Nucleus accumbens (tissue), 56 donors: ENCODE data around the gene B4GALT3.
A peak's percentile ranks its signal among the peaks of the same experiment; 100 is the strongest.

Experiments used
- DNase-seq, 56 donors: peaks; one replicate each; lab custom pipeline; 2025; lab: John Stamatoyannopoulos, UW

The B4GALT3 gene

DNA sequence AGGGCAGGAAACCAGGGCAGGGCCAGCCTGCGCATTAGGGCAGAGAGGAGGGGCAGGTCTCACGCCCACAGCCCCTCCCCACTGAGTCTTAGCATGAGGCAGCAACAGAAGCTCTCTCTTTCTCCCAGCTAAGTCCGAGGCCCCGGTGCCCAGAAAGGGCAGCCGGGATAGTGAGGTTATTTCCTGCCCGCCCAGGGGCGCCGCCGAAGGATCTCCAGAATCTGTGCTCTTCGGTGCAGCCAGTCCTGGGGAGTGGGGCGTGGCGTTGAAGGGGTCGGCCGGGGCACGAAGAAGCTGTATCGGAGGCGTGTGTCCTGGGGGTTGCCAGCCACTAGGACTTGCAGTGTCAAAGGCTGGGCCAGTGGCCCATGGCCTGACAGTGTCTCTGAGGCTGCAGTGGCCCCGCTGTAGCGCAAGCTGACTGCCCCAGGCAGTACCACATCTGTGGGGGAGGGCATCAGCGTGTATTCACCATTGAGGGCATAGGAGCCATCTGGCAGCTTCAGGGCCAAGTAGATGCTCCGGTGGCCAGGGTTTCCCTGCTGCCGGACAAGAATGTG, 13.7 kb upstream of the B4GALT3 start:
- DNase-seq, result peak in 26 of 56 donors; percentile 7 to 69 (median 27)

DNA sequence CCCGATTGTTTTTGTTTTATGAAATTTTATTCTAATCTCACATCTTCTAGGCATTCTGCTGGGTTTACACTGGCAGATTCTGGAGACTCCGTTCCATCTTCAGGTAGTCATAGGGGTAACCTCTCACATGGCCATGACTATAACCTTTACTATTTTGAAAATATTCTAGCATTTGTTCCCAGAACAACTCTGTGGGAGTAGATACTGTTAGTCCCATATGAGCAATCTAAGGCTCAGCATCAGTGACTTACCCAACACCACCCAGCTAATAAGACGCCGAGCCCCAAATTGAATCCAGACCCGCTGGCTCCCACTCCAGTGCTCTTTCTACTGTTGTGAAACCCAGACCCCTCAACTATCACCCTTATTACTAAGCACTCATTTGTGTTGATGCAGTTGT, 11.7 kb upstream of the B4GALT3 start:
- no peak for DNase-seq

DNA sequence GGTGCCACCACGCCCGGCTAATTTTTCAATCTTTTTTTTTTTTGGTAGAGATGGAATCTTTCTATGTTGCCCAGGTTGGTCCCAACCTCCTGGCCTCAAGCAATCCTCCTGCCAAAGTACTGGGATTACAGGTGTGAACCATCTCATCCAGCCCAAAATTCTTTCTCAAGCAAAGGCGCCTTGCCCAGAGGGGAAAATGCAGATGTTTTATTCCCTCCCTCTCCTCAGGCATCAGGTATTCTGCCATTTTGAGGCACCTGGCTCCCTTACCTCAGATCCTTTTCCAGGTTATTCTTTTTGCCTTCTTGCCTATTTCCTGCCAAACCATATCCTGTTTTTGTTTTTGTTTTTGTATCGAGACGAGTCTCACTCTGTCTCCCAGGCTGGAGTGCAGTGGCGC, 11.1 kb upstream of the B4GALT3 start:
- DNase-seq, result no peak

DNA sequence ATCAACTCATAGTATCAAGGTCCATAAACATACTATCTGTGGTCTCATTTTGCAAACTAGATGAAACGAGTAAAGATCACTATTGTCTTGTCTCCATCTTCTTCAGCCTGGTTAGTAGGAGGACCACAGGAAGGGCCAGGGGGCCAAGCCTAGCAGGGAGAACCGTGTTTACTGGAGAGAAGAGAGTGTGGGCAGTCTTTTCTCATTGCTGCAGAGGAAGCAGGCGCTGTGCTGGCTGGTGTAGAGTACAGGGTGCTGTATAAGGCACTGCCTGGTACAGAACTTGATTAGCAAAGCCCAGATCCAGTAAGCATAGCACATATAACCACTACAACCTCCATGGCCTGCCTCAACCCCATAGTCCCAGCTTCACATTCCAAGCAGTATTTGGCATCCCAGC, 10.0 kb upstream of the B4GALT3 start:
- peak in 1 of 56 donors; percentile 6 for DNase-seq

DNA sequence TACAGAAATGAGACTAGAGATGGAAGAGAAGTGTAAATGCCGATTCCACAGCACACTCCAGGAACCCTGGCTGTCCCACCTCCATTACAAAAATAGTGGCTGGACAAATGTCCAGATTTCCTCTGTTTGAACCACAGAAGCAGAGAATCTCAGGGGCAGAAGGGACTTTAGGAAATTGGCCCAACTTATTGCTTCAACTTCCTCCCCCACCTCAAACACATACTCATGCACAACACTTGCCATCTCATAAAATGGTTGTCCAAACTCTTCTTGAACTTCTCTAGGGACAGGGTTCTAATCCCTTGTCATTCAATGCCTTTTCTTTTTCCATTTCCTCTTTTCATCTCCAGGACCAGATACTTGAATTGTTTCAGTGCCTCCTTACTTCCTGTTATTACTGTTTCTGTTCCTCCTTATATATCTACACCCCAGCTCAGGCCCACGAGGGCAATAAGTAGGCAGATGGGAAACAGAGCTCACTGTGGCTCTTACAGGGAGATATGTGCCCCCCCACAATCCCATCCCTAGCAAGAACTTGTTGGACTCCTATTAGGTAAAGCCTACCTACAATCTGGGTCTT, 8.5 kb upstream of the B4GALT3 start:
- DNase-seq, result peak in 2 of 56 donors; percentile 6 to 14

DNA sequence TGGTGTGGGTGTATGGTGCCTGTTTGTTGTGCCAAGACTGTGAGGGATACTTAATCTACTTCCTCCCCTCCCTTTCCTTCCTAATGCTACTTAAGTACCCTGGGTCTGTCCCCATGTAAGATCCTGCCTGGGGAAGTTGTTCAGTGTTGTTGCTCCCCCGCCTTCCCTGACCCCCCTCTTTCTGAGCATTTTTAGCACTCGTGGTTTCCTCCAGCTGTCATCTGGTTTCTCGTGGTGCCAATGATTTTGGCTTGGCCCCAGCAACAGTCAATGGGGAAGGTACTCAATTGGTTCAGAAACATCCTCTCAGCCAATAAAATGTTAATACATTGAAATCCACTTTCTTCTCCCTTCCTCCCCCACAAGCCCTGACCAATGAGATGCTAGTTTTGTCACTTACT, 8.0 kb upstream of the B4GALT3 start:
- peak in 28 of 56 donors; percentile 9 to 58 (median 26) for DNase-seq

DNA sequence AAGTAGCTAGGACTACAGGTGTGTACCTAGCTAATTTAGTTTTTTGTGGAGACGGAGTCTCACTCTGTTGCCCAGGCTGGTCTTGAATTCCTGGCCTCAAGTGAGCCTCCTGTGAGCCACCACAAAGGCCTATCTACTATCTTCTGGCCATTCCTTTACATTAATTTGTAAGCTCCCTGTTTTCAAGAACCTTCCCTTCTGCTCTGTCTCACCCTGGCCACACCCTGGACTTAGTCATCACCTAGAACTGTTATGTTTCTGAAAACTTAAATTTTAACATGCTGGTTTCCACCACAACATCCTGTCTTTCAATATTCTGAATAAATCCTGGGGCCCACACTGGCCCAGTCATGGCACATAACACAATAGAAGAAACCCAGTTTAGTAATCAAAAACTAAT, 4.9 kb upstream of the B4GALT3 start:
- DNase-seq, result no peak

DNA sequence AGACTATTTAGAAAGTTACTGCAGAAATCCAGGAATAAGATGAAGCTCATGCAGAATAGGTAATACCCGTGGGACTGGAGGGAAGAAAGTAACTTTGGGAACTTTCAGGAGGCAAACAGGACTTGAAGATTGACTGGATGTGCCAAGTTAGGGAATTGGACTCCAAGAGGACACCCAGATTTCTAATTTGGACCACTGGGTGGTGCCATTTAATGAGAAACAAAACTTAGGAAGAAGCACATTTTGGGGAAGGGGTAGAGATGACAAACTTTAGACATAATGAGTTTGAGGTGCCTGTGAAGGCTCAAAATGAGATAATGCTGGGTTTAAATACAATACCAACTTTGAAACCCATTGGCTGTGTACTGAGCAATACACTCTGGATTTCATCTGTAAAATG, 3.3 kb upstream of the B4GALT3 start:
- DNase-seq, result no peak

DNA sequence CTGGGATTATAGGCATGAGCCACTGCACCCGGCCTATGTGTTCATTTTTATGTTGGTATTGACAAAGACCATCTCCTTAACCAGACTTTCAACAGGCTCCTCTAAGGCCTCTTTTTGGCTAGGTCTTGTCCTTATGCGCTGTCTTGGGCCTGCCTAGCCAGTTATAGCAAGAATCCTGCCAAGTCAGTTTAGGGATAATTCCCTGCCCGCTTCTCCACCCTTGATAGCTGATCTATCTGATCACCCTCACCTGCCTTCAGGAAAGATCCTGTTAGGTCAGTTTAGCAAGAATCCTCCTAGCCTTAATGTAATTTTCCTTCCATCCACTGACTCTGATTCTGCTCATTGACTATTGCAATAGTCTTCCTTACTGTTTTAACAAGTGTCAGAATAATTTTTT, 2.4 kb upstream of the B4GALT3 start:
- DNase-seq, result no peak

DNA sequence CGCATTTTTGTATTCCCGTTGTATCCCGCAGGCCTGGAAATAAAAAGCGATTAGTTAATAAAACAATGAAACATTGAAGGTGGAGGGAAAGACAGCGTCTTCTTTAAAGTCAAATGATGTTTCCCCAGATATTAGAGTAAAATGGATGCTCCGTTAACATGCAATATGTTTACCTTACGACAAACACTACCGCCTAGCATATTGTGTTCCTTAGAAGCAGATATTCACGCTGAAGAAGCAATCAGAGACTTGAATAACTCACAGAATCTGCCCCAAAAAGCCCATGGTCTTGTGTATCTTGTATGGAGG, 583 bp upstream of the B4GALT3 start:
- DNase-seq, result no peak

DNA sequence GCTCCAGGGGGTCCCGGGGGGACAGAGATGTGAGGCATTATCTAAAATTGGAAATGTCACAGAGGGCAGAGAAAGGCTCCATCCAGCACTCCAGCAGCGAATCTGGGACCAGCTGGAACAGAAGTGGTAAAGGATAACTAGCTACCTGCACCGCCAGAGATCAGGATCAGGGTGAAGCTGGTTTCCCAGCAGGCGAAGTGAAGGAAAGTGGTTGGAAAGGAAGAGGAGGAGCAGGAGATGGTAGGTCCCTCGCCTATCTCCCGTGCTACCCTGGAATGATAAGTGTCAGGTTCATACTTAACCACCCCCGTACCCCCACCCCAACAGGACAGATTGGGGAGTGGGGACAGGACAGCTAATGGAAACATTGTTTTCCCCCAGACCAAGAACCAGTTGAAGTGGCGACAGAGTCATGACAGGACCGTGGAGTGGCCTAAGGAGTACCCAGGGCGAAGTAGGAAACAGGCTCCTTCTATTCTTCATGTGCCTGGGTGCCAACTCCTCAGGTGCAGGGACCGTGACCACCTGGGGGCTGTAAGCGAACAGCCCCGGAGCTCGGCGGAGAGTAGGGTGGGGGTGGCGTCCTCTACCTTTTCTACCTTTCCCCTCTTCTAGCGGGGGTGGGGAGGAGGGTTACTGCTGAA, 717 bp downstream of the B4GALT3 start:
- peak in 1 of 56 donors; percentile 11 for DNase-seq

DNA sequence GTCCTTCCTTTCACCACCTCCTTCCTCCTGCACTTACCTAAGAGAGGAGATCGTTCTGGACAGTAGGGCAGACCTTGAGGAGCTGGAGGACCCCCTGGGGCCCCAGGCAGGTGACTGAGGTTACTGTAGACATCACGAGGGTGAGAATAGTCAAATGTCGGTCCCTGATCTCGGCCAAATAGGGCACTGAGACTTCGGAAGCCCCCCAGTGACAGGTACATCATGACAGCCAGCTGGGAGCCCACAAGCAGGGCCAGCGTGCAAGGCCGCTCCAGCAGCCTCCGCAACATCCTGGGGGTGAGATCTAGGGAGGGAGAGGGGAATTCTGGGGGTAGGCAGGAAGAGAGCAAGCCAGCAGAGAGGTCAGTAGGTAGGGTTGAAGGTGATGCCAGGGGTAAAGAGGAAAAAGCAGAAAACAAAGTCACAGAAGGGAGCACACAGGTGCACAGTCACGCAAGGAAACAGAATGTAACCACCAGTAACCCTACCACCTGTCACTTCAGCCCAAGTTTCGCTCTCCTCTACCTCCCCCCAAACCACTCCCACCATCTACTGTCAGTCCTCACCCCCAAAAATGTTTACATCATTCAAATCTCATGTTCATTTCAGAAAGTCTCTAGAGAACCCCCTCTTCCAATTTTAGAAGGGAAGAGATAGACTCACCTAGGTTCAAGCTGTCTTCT, 1.4 kb downstream of the B4GALT3 start:
- DNase-seq, result no peak

DNA sequence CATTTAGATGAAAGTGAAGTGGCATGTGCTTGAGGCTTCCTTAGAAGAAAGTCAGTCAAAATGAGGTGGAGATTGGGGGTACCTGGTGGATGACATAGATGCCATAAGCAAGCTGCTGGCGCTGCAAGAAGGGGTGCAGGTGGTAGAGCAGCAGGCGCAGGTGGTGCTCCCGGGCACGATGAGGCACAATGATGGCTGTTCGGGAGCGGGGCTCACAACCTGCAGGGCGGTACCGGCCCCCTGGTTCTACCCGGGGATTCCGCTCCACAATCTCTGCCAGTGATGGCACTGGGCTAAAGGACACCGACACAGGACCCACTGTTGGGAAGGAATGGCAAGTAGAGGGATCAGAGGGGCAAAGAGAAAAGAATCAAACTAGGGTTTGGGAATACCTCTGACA, 2.4 kb downstream of the B4GALT3 start:
- no peak for DNase-seq

DNA sequence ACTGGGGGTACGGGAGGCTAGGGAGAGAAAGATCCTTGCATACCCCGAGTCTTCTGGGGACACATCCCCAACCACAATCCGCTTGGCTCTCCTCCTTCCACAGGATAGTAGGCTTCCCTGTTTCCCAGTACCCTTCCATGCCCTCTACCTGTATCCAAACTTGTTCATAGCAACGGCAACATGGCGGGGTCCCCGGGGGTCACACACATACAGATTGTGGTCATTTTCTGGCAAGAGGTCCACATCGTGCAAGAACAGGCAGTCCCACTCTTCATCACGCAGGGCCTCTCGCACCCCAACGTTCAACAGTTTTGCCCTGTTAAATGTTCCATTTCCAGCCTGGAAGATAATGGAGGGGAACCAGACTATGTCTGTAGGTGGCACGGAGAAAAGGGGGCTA, 3.6 kb downstream of the B4GALT3 start:
- no peak for DNase-seq

DNA sequence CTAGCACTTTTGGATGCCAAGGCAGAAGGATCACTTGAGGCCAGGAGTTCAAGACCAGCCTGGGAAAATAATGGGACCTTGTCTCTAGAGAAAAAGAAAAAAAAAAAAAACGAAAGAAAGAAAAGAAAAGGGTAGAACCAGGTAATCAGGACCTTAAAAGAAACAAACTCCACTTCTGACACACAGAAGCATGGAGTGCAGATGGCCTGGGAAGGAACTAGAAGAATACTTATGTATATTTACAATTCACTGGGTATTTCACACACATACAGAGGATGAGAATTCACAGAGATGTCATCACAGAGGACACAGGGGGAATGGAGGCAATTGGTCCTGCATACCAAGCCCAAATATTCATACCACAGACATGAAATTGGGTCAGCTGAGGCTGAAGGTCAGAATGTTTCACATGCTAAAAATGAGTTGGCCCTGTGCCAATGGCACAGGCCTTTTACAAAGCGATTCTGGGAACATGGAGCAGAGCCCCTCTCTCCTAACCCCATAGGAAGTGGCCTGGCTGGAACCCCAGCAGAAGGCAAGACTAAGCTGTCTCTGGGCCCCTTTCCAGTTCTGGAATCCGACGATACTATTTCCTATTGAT, 4.4 kb downstream of the B4GALT3 start:
- DNase-seq, result no peak

DNA sequence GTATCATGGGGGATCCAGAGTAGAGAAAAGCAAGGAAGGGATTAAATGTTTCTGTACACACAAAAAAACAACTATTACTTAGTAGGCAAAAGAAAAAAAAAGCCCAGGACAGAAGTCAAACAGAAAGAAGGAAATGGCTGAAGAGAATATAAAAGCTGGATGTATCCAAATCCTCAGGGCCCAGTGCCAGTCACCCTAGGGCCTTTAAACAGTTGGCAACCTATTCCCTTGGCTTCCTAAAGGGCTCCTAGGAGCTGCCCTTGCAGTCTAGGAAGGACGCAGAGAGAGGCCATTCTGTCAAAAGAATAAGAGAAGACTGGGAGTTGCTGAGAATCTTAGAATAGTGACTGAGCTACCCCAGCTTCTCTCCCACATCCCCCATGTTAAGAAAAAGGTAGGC, 5.0 kb downstream of the B4GALT3 start:
- no peak for DNase-seq

DNA sequence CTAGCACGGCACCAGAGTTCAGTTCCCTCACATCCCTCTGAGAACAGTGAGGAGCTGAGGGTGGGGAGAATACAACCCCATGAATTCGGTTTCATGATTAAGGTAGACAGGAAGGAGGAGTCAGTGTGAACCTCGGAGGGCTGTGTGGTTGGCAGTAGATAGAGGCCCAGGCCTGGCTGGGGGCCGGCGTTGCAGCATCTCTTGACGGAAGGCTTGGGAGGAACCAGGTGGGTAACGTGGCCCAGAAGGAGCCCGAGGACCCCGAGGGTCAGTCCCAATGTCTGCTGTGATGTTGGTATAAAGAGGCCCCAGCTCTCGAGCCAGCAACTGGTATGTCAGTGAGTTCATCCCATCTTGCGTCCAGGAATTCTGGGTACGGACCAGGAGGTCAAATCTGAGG, 5.6 kb downstream of the B4GALT3 start:
- no peak for DNase-seq

DNA sequence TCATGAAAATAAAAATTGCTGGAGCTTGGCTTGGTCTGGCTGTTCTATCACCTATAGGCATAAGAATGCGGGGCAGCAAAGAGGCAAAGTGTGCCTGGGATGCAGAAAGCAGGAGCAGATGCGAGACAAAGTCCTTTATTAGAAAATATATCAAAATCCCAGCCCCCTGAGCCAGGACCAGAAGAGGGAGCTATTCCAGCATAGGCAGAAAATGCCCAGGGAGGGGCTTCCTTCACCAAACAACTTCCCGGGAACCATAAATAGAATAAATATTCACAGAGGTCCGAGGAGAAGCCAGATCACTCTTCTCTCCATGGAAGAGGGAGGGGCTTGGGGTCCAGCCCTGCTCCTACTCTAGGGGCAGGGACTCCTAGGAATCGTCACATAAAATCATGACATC, 6.1 kb downstream of the B4GALT3 start:
- no peak for DNase-seq

DNA sequence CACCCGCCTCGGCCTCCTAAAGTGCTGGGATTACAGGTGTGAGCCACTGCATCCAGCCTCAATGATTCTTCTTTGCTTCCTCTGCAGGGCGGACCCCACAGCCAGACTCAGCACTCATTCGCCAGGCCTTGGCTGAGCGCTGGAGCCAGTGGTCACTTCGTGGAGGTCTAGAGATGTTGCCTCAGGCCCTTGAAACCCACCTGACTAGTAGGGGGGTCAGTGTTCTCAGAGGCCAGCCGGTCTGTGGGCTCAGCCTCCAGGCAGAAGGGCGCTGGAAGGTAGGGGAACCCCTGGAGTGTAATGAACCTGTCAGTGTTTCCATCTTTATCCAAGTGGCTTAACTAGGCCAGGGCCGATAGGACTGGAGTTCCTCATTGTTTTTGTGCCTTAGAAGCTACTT, 8.4 kb downstream of the B4GALT3 start:
- no peak for DNase-seq

DNA sequence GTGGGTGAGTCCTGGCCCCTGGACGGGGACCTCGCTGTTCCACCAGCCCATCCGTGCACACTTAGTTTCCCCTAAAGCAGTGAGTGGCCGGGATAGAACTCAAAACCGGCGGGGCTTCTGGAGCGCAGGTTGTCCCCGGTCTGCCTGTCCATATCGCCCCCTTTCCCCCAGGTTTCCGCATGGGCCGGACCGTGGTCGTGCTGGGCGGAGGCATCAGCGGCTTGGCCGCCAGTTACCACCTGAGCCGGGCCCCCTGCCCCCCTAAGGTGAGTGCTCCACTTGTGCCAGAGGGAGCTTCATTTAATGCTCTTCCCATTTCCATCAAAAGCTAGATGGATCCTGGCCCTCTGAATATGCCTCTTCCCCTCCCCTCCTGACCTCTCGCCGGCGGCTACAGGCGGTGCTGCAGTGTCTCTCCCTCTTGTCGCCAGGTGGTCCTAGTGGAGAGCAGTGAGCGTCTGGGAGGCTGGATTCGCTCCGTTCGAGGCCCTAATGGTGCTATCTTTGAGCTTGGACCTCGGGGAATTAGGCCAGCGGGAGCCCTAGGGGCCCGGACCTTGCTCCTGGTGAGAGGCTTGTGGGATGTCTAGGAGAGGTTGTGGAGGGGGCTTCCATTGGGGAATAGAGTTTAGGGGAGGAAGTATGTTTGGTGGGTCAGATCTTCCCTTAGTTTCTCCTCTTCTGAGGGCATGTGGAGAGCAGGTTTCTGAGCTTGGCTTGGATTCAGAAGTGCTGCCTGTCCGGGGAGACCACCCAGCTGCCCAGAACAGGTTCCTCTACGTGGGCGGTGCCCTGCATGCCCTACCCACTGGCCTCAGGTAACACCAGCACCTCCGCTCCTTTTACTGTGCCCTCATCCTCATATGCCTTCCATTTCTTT, 10.4 kb downstream of the B4GALT3 start:
- peak in 6 of 56 donors; percentile 11 to 60 (median 51) for DNase-seq
